OCI-LY7 (cell line): ENCODE data around the gene APOA1.

Source experiments
- EZH2phosphoT487 ChIP-seq: fragments of 200-600 bp; sonication (generic); IDR thresholded peaks from 2 replicates; pipeline ENCODE4 v1.6.1; 2018; ENCODE audit warnings: low read depth, borderline replicate concordance, mild to moderate bottlenecking, mixed run types, antibody characterized with exemption, low read length, moderate library complexity, mixed read lengths
- TF ChIP-seq, protein P1 (sequence below): fragments of 200-600 bp; sonication (generic); conservative IDR thresholded peaks from 2 replicates; pipeline ENCODE4 v1.5.1; 2014; ENCODE audit warnings: mild to moderate bottlenecking, antibody characterized with exemption, low read length, moderate library complexity, mixed read lengths

DNA sequence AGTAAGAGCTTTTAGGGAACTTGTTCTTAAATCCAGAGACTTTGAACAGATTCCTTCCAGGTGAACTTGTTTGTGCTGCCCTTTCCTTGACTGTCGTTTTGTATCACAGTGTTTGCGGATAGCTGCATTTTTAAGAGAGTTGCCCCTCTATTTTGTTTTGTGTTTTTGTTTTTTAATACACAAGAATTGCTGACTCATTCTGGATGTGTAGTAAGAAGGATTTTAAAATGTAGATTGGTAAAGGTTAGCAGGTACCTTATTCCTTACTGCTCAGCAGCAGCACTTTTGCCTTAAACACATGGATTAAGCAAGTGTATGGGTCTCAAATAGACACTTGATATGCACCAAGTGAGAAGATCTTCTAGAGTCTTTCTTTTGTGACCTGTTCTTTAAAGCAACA, 36.8 kb downstream of the APOA1 start:
- TF ChIP-seq, protein P1, sequence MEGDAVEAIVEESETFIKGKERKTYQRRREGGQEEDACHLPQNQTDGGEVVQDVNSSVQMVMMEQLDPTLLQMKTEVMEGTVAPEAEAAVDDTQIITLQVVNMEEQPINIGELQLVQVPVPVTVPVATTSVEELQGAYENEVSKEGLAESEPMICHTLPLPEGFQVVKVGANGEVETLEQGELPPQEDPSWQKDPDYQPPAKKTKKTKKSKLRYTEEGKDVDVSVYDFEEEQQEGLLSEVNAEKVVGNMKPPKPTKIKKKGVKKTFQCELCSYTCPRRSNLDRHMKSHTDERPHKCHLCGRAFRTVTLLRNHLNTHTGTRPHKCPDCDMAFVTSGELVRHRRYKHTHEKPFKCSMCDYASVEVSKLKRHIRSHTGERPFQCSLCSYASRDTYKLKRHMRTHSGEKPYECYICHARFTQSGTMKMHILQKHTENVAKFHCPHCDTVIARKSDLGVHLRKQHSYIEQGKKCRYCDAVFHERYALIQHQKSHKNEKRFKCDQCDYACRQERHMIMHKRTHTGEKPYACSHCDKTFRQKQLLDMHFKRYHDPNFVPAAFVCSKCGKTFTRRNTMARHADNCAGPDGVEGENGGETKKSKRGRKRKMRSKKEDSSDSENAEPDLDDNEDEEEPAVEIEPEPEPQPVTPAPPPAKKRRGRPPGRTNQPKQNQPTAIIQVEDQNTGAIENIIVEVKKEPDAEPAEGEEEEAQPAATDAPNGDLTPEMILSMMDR: no peak
- TF ChIP-seq EZH2phosphoT487: no peak
